ACC112 (cell line): ENCODE results near the gene HOXB4.

Source experiments
- H2AFZ ChIP-seq: fragments of 200-600 bp; sonication (generic); one replicate; pipeline ENCODE4 v1.6.0; 2017; ENCODE audit warnings: antibody characterized with exemption, low read length; ENCODE audit not compliant: unreplicated experiment
- H3K27ac ChIP-seq: fragments of 200-600 bp; sonication (generic); 2 replicates; pipeline ENCODE4 v1.5.1; 2014; ENCODE audit warnings: low read depth, mild to moderate bottlenecking, antibody characterized with exemption, low read length, moderate library complexity
- H3K27me3 ChIP-seq: fragments of 200-600 bp; sonication (generic); 2 replicates; pipeline ENCODE4 v1.6.1; 2014; ENCODE audit warnings: mild to moderate bottlenecking, antibody characterized with exemption, low read length, moderate library complexity, mixed read lengths; ENCODE audit not compliant: insufficient read depth
- H3K36me3 ChIP-seq: fragments of 200-600 bp; sonication (generic); 2 replicates; pipeline ENCODE4 v1.6.1; 2016; ENCODE audit warnings: mild to moderate bottlenecking, antibody characterized with exemption, low read length, moderate library complexity, mixed read lengths; ENCODE audit not compliant: insufficient read depth
- H3K4me1 ChIP-seq: fragments of 200-600 bp; sonication (generic); one replicate; pipeline ENCODE4 v1.6.1; 2016; ENCODE audit warnings: low read length, mixed read lengths; ENCODE audit not compliant: insufficient read depth, unreplicated experiment, control insufficient read depth
- H3K4me3 ChIP-seq: fragments of 200-600 bp; sonication (generic); 2 replicates; pipeline ENCODE4 v1.5.1; 2014; ENCODE audit warnings: mild to moderate bottlenecking, low read depth, low read length
- H3K79me2 ChIP-seq: fragments of 200-600 bp; sonication (generic); one replicate; pipeline ENCODE4 v1.6.0; 2016; ENCODE audit warnings: low read length; ENCODE audit not compliant: control insufficient read depth, unreplicated experiment, insufficient read depth

HOXB4 gene

DNA sequence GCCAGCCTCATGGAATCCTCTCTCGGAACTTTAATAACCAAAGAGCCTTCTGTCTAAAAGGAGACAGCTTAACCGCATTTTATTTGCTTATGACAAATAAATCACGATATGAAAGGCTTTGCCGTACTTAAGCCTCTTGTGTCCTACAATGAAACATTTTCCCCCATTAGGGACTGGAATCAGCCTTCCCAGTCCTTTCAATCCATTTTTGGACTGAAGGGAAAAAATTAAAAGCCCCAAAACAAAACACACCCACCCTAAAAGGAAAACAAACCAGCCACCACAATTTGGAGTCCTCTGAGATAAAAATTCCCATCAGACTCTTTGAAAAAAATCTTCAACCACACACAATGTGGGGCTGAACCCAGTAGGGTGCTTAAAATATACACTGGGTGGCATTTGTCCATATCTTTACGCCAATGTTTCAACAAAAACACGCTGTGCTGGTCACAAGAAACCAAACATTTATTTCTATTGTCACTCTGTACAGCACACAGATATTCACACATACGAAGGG, 3.0 kb downstream of the HOXB4 start:
- Histone ChIP-seq H3K4me3 (no peak overlapping the region), H3K79me2 (no peaks in the 10 kb centered on the region), H3K36me3 (no peaks in the 10 kb centered on the region), H2AFZ (no peak overlapping the region), H3K4me1 (no peaks in the 10 kb centered on the region), H3K27ac (no peak overlapping the region), H3K27me3 (peaks cover 98% of the 10 kb centered on the region)

DNA sequence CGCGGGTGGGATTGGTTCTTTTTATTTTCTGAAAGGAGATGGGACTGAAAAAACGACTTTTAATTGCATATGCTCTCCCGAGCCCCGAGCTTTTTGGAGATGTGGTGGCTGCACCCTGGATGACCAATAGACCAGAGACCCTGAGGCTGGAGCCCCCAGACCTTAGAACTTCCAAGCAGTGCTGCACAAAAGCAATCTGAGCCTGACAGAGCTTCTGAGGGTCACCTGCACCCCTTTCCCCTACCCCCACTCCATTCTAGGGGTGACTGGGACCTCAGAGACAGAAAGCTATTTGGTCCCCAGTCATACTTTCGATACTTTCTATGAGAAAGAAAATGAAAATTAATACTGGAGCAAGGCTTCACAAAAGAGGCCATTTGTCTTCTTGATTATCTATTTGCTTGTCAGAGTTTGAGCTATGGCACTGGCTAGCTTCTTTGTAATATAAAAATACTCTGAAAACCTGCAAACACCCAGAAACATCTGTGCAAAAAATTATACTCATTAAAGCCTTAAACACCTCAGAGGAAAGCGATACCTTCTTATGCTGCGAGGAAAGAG, 3.6 kb downstream of the HOXB4 start:
- Histone ChIP-seq H3K4me3 (no peak overlapping the region), H3K27me3 (peaks cover 98% of the 10 kb centered on the region), H3K79me2 (no peaks in the 10 kb centered on the region), H3K4me1 (no peaks in the 10 kb centered on the region), H3K27ac (no peak overlapping the region), H3K36me3 (no peaks in the 10 kb centered on the region), H2AFZ (no peak overlapping the region)

DNA sequence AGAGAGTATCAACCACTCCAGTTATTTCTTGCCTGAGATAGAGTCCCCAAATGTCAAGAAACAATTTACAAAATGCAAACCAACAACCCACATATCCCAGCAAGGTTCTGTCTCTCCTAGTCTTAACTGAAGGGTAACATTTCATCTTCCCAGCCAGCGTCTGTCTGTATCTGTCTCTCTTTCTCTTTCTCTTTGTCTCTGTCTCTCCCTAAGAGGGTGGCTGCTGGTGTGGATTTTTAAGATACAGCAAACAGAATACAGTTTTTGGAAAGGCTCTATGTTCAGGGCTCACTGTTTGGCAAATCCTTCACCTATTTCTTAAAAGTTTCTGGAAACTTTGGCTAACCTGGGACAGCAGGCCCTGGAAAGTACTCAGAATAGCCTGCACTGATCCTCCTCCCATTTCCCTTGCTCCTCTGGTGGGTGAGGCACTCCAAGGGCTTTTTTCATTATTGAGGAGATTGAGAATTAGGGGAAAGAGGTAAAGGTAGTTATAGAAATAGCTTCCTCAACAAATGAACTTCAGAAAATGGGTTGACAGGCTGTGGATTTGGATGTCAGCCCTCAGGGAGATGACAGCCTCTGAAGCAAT, 6.2 kb downstream of the HOXB4 start:
- Histone ChIP-seq H3K27me3 (peaks cover 100% of the 10 kb centered on the region), H3K4me3 (no peak overlapping the region), H3K79me2 (no peaks in the 10 kb centered on the region), H3K4me1 (no peaks in the 10 kb centered on the region), H3K27ac (no peak overlapping the region), H2AFZ (no peak overlapping the region), H3K36me3 (no peaks in the 10 kb centered on the region)

DNA sequence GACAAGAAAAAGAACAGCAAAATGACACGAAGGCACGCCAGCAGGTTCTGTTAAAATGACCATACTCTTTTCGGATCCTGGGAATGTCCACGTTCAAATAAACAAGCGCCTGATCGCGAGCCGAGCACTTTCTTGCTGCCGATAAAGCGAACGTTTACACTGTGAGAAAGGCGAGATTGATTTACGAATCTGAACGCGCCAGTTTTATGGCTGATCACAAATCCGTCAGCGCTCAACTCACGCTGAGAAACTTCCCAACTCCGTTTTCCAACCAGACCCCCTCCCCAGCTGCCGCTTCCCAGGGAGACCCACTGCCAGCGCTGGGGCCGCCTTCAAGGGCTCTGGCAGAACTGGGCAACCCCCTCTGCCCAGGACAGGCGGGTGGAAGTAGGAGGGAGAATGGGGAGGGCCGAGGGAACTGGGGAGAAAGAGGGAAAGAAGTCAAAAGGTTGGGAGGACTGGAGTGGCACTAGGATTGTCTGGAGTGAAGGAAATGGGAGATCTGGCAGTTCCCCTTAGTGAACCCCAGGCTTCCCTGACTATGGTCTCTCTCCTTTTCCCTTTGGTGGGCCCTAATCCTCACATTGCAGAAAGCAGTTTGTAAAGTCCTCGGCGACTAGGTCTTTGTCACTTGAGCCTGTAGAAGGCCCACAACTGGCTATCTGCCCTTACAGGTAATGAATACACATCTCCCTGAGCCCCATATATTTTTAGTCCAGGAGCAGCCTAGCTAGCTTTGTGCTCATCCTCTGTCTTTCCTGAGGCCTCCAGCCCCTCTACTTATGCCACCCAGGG, 6.9 kb downstream of the HOXB4 start:
- H3K4me1 ChIP-seq: no peaks in the 10 kb centered on the region
- no peak overlapping the region; the same call in 1 of the 2 replicates for H3K4me3 ChIP-seq
- H3K27ac ChIP-seq: no peak overlapping the region
- H3K36me3 ChIP-seq: no peaks in the 10 kb centered on the region
- H2AFZ ChIP-seq: no peak overlapping the region
- no peaks in the 10 kb centered on the region for H3K79me2 ChIP-seq
- H3K27me3 ChIP-seq: peaks cover 100% of the 10 kb centered on the region

DNA sequence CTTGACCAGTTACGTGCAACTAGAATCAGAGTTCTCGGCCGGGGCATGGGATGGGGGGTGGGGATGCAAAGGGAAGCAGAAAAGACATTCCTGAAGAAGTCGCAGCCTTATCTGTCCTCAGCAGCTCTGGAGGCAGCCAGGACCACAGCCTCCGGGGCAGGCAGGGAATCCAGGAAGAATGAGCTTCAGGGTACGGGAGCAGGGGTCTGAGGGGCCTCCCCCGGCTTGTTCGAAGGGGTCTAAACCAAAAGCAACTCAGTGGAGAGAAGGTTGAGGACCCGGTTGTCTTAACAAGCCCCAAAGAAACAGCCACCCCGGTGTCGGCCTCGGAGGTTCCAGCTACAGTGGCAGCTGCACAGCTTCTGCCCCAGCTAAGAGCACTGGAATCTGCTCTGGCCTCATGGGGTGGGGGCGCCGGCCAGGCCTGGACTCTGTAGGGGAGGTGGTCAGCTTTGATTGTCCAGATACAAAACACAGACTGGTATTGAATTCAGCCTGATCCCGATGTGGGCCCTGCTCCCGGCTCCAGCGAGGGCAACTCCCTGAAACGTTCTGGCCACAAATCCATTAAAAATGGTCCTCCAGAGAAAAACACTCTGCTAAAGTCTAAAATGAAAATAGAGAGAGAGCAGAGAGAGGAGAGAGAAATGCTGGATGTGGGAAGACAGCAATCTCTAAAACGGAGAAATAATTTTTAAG, 7.7 kb downstream of the HOXB4 start:
- H3K4me1 ChIP-seq: no peaks in the 10 kb centered on the region
- H3K27me3 ChIP-seq: peaks cover 100% of the 10 kb centered on the region
- H2AFZ ChIP-seq: no peak overlapping the region
- H3K79me2 ChIP-seq: no peaks in the 10 kb centered on the region
- no peak overlapping the region for H3K27ac ChIP-seq
- H3K36me3 ChIP-seq: no peaks in the 10 kb centered on the region
- H3K4me3 ChIP-seq: no peak overlapping the region; the same call in 1 of the 2 replicates

DNA sequence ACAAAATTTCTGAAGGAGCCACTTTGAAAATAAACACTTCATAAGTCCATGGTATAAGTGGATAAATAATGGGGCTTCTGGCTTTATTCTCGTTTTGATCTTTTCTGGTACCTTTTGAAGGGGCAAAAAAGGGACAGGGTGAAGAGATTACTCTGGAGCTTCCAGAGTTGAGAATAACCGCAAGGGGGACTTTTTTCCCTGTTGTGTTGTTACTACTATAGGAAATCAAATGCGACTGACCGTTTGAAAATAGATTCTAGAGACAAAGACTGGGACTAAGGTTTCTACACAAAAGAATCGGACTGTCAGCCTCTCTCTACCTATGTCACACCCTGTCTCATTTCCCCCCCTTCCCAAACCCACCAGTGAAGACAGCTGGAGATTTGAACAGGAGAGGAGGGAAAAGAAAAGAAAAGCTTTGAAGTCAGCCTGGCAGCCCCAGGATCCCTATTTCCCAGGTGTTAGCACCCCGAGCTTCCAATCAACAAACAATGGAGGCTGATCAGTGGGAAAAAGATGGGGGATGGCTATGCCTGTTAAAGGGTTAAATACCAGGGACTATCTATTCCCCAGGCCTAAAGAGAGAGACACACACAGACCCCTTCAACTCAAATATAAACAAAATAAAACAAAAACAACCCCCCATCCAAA, 8.4 kb downstream of the HOXB4 start:
- Histone ChIP-seq H3K27ac (no peak overlapping the region), H3K79me2 (no peaks in the 10 kb centered on the region), H3K27me3 (peaks cover 100% of the 10 kb centered on the region), H2AFZ (no peak overlapping the region), H3K4me3 (no peak overlapping the region), H3K36me3 (no peaks in the 10 kb centered on the region), H3K4me1 (no peaks in the 10 kb centered on the region)

- Histone ChIP-seq H3K4me3 (no peak overlapping the region), H3K27me3 (peaks cover 100% of the 10 kb centered on the region), H3K4me1 (no peaks in the 10 kb centered on the region), H3K36me3 (no peaks in the 10 kb centered on the region), H2AFZ (no peak overlapping the region), H3K79me2 (no peaks in the 10 kb centered on the region), H3K27ac (no peak overlapping the region)
These were observed 8.9 kb downstream of the HOXB4 start for GRCh38 chr17:48569240-48569582.

- no peak overlapping the region for H3K4me3 ChIP-seq
- H2AFZ ChIP-seq: no peak overlapping the region
- no peaks in the 10 kb centered on the region for H3K79me2 ChIP-seq
- H3K27ac ChIP-seq: no peak overlapping the region
- no peaks in the 10 kb centered on the region for H3K4me1 ChIP-seq
- peaks cover 100% of the 10 kb centered on the region for H3K27me3 ChIP-seq
- H3K36me3 ChIP-seq: no peaks in the 10 kb centered on the region
These were observed 9.5 kb downstream of the HOXB4 start for GRCh38 chr17:48568499-48569239.

- Histone ChIP-seq H3K36me3 (no peaks in the 10 kb centered on the region), H2AFZ (no peak overlapping the region), H3K27ac (no peak overlapping the region), H3K79me2 (no peaks in the 10 kb centered on the region), H3K4me1 (no peaks in the 10 kb centered on the region), H3K4me3 (no peak overlapping the region), H3K27me3 (peaks cover 100% of the 10 kb centered on the region)
These were observed 10.3 kb downstream of the HOXB4 start for GRCh38 chr17:48567646-48568354.
